Vagina (tissue), 2 donors: ENCODE measurements around the gene B4GALNT3. TPM values are rescaled to one million over a fixed set of nuclear protein-coding genes. Genes with fewer than 3 reads are reported as not detected.

Experiments used
- DNase-seq, 2 donors: peaks; one replicate each; pipeline ENCODE4 v3.0.0-alpha.2; 2017; ENCODE audit errors: extremely low spot score in 2 of 2
- H3K27ac ChIP-seq: fragments of 200-600 bp; sonication (generic); one replicate; pipeline ENCODE4 v1.5.1; 2019
- H3K27me3 ChIP-seq: fragments of 200-600 bp; sonication (generic); one replicate; pipeline ENCODE4 v1.5.1; 2019
- H3K36me3 ChIP-seq, 2 donors: fragments of 200-600 bp; sonication (generic); one replicate each; pipeline ENCODE4 v1.5.1; 2017 to 2019
- H3K4me1 ChIP-seq: fragments of 200-600 bp; sonication (generic); one replicate; pipeline ENCODE4 v1.5.1; 2019
- H3K4me3 ChIP-seq, 2 donors: fragments of 200-600 bp; sonication (generic); 1 replicate in 1 of 2; 2 replicates in 1 of 2; pipeline ENCODE4 v1.5.1; 2016 to 2019
- H3K9me3 ChIP-seq: fragments of 200-600 bp; sonication (generic); one replicate; pipeline ENCODE4 v1.5.1; 2019
- CTCF ChIP-seq, 3 experiments: fragments of 450-650 bp in 2 of 3; fragments of 200-600 bp in 1 of 3; sonication (generic) in 1 of 3; IDR thresholded peaks; one replicate each; pipeline ENCODE4 v1.5.1; 2017 to 2019; ENCODE audit warnings: antibody characterized with exemption in 3 of 3, mild to moderate bottlenecking in 2 of 3, moderate library complexity in 2 of 3
- POLR2A ChIP-seq, 2 donors: fragments of 450-650 bp; IDR thresholded peaks; one replicate each; pipeline ENCODE4 v1.6.1; 2017; ENCODE audit warnings: antibody characterized with exemption in 2 of 2, mild to moderate bottlenecking in 2 of 2, moderate library complexity in 2 of 2
- POLR2AphosphoS5 ChIP-seq, 2 donors: sonication (generic); formaldehyde crosslinking; IDR thresholded peaks; one replicate each; pipeline ENCODE4 v1.9.0; 2017; ENCODE audit warnings: antibody characterized with exemption in 2 of 2, mild to moderate bottlenecking in 2 of 2, low read depth in 1 of 2; ENCODE audit not compliant: insufficient read depth in 1 of 2
- intact Hi-C: fragments of 100-400 bp; cut with DNase I; formaldehyde crosslinking; loops from one replicate; pipeline ENCODE4 v1.15.1; 2023
- small RNA-seq: library from RNA; depleted of rRNA; stranded (forward); fragments of <200 nt; gene quantifications from one replicate; pipeline ENCODE3, GENCODE V24; 2016
- total RNA-seq: library from RNA; depleted of rRNA; stranded (reverse); fragments of >200 nt; gene quantifications from one replicate; pipeline ENCODE4 v1.2.3, GENCODE V29; 2016

B4GALNT3 gene
- total RNA-seq, 1 donor from 2014 or later, result 13.3 TPM

DNA sequence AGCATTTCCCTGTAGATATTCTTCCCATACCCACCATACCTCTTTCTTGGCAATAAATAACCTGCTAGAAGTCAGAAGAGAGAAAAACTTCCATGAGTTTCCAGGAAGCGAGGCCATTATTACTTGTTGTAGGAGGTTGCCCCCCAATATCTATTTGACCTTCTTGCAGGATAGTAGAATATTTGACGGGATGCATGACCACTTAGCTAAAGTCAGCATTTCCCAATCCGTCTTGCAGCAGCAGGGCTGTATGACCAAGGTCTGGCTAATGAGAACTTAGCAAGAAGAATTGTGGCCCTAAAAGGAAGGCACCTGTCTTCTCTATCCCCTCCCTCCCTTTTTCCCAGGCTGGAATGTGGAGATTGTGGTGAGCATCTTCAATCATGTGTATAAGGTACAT lies 152.0 kb downstream of the B4GALNT3 start:
- H3K27ac ChIP-seq, result no peak overlapping the region
- H3K36me3 ChIP-seq, result no peaks in the 10 kb centered on the region
- TF ChIP-seq POLR2AphosphoS5 (IDR thresholded peaks at IDR 0.05; ENCODE audit: insufficient read depth in 1 of 2, low read depth in 1 of 2), result no peak
- TF ChIP-seq CTCF (IDR thresholded peaks at IDR 0.05), result no peak
- TF ChIP-seq POLR2A (IDR thresholded peaks at IDR 0.05), result no peak
- no peak overlapping the region for H3K4me3 ChIP-seq
- no peaks in the 10 kb centered on the region for H3K9me3 ChIP-seq
- no peaks in the 10 kb centered on the region for H3K27me3 ChIP-seq
- no peak for DNase-seq
- intact Hi-C loops, result no loop called here
- H3K4me1 ChIP-seq, result peaks cover 41% of the 10 kb centered on the region

- H3K27ac ChIP-seq, result no peak overlapping the region
- H3K4me3 ChIP-seq, result no peak overlapping the region
- no peaks in the 10 kb centered on the region for H3K9me3 ChIP-seq
- H3K27me3 ChIP-seq, result no peaks in the 10 kb centered on the region
- no peak for DNase-seq
- TF ChIP-seq POLR2A (IDR thresholded peaks at IDR 0.05) (no peak), CTCF (IDR thresholded peaks at IDR 0.05) (no peak), POLR2AphosphoS5 (IDR thresholded peaks at IDR 0.05; ENCODE audit: insufficient read depth in 1 of 2, low read depth in 1 of 2) (no peak)
- intact Hi-C loops, result no loop called here
- H3K4me1 ChIP-seq, result peaks cover 37% of the 10 kb centered on the region
- no peaks in the 10 kb centered on the region for H3K36me3 ChIP-seq
These were observed 152.6 kb downstream of the B4GALNT3 start for GRCh38 chr12:612293-612692.

DNA sequence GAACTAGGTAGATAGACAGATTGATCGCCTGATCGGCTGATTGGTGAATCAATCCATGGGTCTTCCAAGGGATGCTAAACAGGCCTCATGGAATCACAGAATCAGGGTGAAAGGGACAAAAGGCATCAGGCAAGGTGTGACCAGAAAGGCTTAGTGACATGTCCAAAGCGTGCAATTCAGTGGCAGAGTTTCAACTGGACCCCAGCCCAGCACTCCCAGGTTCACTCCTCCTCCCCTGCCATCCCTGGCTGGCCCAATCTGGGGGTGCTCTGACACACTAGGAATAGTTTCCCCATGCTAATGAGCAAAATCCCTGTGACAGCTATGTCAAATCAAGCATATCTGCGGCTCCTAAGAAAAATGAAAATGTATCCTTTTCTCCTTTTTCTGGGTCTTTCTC lies 153.1 kb downstream of the B4GALNT3 start:
- DNase-seq, result no peak
- no peaks in the 10 kb centered on the region for H3K9me3 ChIP-seq
- H3K4me3 ChIP-seq, result no peak overlapping the region
- no peaks in the 10 kb centered on the region for H3K27me3 ChIP-seq
- H3K4me1 ChIP-seq, result peaks cover 31% of the 10 kb centered on the region
- TF ChIP-seq POLR2A (IDR thresholded peaks at IDR 0.05), result no peak
- no peak for TF ChIP-seq POLR2AphosphoS5 (IDR thresholded peaks at IDR 0.05; ENCODE audit: insufficient read depth in 1 of 2, low read depth in 1 of 2)
- no peak for TF ChIP-seq CTCF (IDR thresholded peaks at IDR 0.05)
- no peaks in the 10 kb centered on the region for H3K36me3 ChIP-seq
- no peak overlapping the region for H3K27ac ChIP-seq
- intact Hi-C loops, result no loop called here

Small RNAs within 50 kb of the gene (small RNA-seq; reads per million reads assigned to genes)
- not detected for gene RNU7-103P

Other genes with a start within 250 kb of the B4GALNT3 start
- not detected for gene SLC6A12, start 245.8 kb upstream of the B4GALNT3 start, total RNA-seq
- not detected for gene SLC6A13, start 197.1 kb upstream of the B4GALNT3 start, total RNA-seq
- 45.7 TPM for gene KDM5A, start 70.6 kb upstream of the B4GALNT3 start, total RNA-seq
- gene CCDC77, start 58.3 kb upstream of the B4GALNT3 start, total RNA-seq, result 8.3 TPM
- gene NINJ2, start 203.5 kb downstream of the B4GALNT3 start, total RNA-seq, result 23.8 TPM